ENCODE measurements around the gene SOX13.

GRCh38 chr1:204115116-204115515, 42.2 kb downstream of the SOX13 start:
- TF ChIP-seq POLR2A (IDR thresholded peaks at IDR 0.05) (no peak), CTCF (IDR thresholded peaks at IDR 0.05) (no peak)

Data from uterus (tissue), 2 donors.